Ovary (tissue), 9 donors: Measurements from ENCODE around the gene SEC24A. TPM values are rescaled to one million over a fixed set of nuclear protein-coding genes. Genes with fewer than 3 reads are reported as not detected.

Experiments
- DNase-seq, 5 donors: peaks; one replicate each; pipeline ENCODE4 v3.0.0-alpha.2; 2019 to 2020
- H3K27ac ChIP-seq, 2 donors: fragments of 200-600 bp; one replicate each; pipeline versions ENCODE4 v1.5.1 to v1.8.0; 2019 to 2022
- H3K27me3 ChIP-seq: fragments of 200-600 bp; one replicate; pipeline ENCODE4 v1.8.0; 2022
- H3K36me3 ChIP-seq: fragments of 200-600 bp; sonication (generic); one replicate; pipeline ENCODE4 v1.5.1; 2019
- H3K4me1 ChIP-seq: one replicate; pipeline ENCODE4 v1.8.1; 2013; ENCODE audit warnings: mild to moderate bottlenecking, moderate library complexity; ENCODE audit not compliant: insufficient read depth
- H3K4me3 ChIP-seq: fragments of 200-600 bp; sonication (generic); one replicate; pipeline ENCODE4 v1.5.1; 2017
- H3K9me3 ChIP-seq, 2 donors: fragments of 200-600 bp in 1 of 2; sonication (generic) in 1 of 2; one replicate each; pipeline versions ENCODE4 v1.5.1 to v1.8.1; 2013 to 2019; ENCODE audit warnings: mild to moderate bottlenecking in 1 of 2, moderate library complexity in 1 of 2
- CTCF ChIP-seq, 3 donors: fragments of 450-650 bp in 2 of 3; fragments of 200-600 bp in 1 of 3; IDR thresholded peaks; one replicate each; pipeline versions ENCODE4 v1.5.1 to v1.8.0; 2016 to 2022; ENCODE audit warnings: antibody characterized with exemption in 3 of 3, mild to moderate bottlenecking in 1 of 3
- EP300 ChIP-seq: sonication (generic); formaldehyde crosslinking; IDR thresholded peaks from one replicate; pipeline ENCODE4 v1.6.1; 2017; ENCODE audit warnings: antibody characterized with exemption
- POLR2A ChIP-seq: fragments of 450-650 bp; IDR thresholded peaks from one replicate; pipeline ENCODE4 v1.6.1; 2017; ENCODE audit warnings: antibody characterized with exemption, mild to moderate bottlenecking, moderate library complexity
- WGBS, 3 donors: extraction: QIAGEN DNeasy Blood & Tissue Kit in 1 of 3; methylation state at CpG; one replicate each; pipeline versions ENCODE4 v1.1.5 to v1.1.7; 2013 to 2017; 5-methylcytosine and 5-hydroxymethylcytosine counted together
- intact Hi-C, 4 donors: fragments of 100-400 bp; cut with DNase I; formaldehyde crosslinking; loops; one replicate each; pipeline versions ENCODE4 v1.11.0 to v1.15.1; 2022 to 2023
- polyA plus RNA-seq, 2 donors: library from polyadenylated mRNA; stranded (reverse); fragments of 200-250 nt in 1 of 2; fragments of 350-450 nt in 1 of 2; fragmentation: Illumina TruSeq in 1 of 2; extraction: RNeasy Lipid Tissue Mini Kit (QIAGEN cat#74804) in 1 of 2; gene quantifications; one replicate each; pipeline ENCODE4 v1.2.3, GENCODE V29; 2013 to 2014
- total RNA-seq, 7 donors: library from RNA; depleted of rRNA in 2 of 7; stranded (reverse); fragments of >200 nt in 2 of 7; fragmentation: NEBNext Ultra II Directional in 3 of 7; extraction: Animal tissue kit (Norgen Biotek cat#: 25700) in 3 of 7; gene quantifications; one replicate each; pipeline versions ENCODE4 v1.1.0 to v1.2.4, GENCODE V29; 2016 to 2023
- donor health status: DM: no; HTN: no; CAD: no; lungs with moderate emphysema.
- donor health status: DM: no; HTN: no; CAD: no.
- donor health status: Bipolar disorder and iron deficiency.
- donor health status: DM: yes; HTN: yes; CAD: no.
- donor health status: DM: no; HTN: no; CAD: no.
- donor health status: DM: yes; HTN: yes; CAD: no.

The SEC24A gene
- total and polyA plus RNA-seq, 9 donors: 5.0 to 22.3 (median 14.7) TPM

GRCh38 chr5:134606726-134607125 lies 41.9 kb upstream of the SEC24A start:
- intact Hi-C loops: no loop called here
- H3K27me3 ChIP-seq: no peaks in the 10 kb centered on the region
- no peak for DNase-seq
- H3K4me1 ChIP-seq: no peaks in the 10 kb centered on the region
- H3K27ac ChIP-seq: no peak overlapping the region
- TF ChIP-seq CTCF (IDR thresholded peaks at IDR 0.05) (no peak), POLR2A (no peak), EP300 (no peak)
- WGBS, 3 donors: 84 to 90% (median 88%) methylated on average over 5 of the region's 5 CpGs
- no peak overlapping the region for H3K4me3 ChIP-seq
- H3K9me3 ChIP-seq: no peaks in the 10 kb centered on the region
- H3K36me3 ChIP-seq: no peaks in the 10 kb centered on the region

- 85 to 90% (median 89%) methylated on average over 3 of the region's 3 CpGs for WGBS, 3 donors
- Histone ChIP-seq H3K27me3 (no peaks in the 10 kb centered on the region), H3K9me3 (no peaks in the 10 kb centered on the region), H3K4me3 (no peak overlapping the region), H3K36me3 (no peaks in the 10 kb centered on the region), H3K4me1 (no peaks in the 10 kb centered on the region), H3K27ac (no peak overlapping the region)
- TF ChIP-seq POLR2A: no peak
- DNase-seq: no peak
- intact Hi-C loops: no loop called here
Measured at GRCh38 chr5:134608555-134608954, 40.0 kb upstream of the SEC24A start.

- H3K27me3 ChIP-seq: no peaks in the 10 kb centered on the region
- no peaks in the 10 kb centered on the region for H3K9me3 ChIP-seq
- TF ChIP-seq EP300 (no peak), POLR2A (no peak), CTCF (IDR thresholded peaks at IDR 0.05) (no peak)
- no peak for DNase-seq
- H3K27ac ChIP-seq: no peak overlapping the region
- H3K4me1 ChIP-seq: no peaks in the 10 kb centered on the region
- H3K36me3 ChIP-seq: no peaks in the 10 kb centered on the region
- 71 to 89% (median 78%) methylated on average over 3 of the region's 3 CpGs for WGBS, 3 donors
- intact Hi-C loops: no loop called here
- no peak overlapping the region for H3K4me3 ChIP-seq
Measured at GRCh38 chr5:134609232-134609851, 39.2 kb upstream of the SEC24A start.

GRCh38 chr5:134610725-134611124 lies 37.9 kb upstream of the SEC24A start:
- no peaks in the 10 kb centered on the region for H3K4me1 ChIP-seq
- H3K9me3 ChIP-seq: no peaks in the 10 kb centered on the region
- H3K4me3 ChIP-seq: no peak overlapping the region
- intact Hi-C loops: no loop called here
- no peaks in the 10 kb centered on the region for H3K36me3 ChIP-seq
- no peaks in the 10 kb centered on the region for H3K27me3 ChIP-seq
- DNase-seq: no peak
- TF ChIP-seq CTCF (IDR thresholded peaks at IDR 0.05) (no peak), POLR2A (no peak), EP300 (no peak)
- no peak overlapping the region for H3K27ac ChIP-seq

- no peak overlapping the region for H3K4me3 ChIP-seq
- H3K27me3 ChIP-seq: no peaks in the 10 kb centered on the region
- no peak overlapping the region for H3K27ac ChIP-seq
- no peaks in the 10 kb centered on the region for H3K4me1 ChIP-seq
- no peaks in the 10 kb centered on the region for H3K36me3 ChIP-seq
- intact Hi-C loops: no loop called here
- no peaks in the 10 kb centered on the region for H3K9me3 ChIP-seq
- no peak for DNase-seq
- TF ChIP-seq CTCF (IDR thresholded peaks at IDR 0.05): no peak
- 92 to 98% (median 95%) methylated on average over 4 of the region's 4 CpGs for WGBS, 3 donors
Measured at GRCh38 chr5:134611515-134611914, 37.1 kb upstream of the SEC24A start.
